GM23338 (cell line): ENCODE data around the gene SERPINB12. TPM values are rescaled to one million over a fixed set of nuclear protein-coding genes. Genes with fewer than 3 reads are reported as not detected.

ENCODE experiments used
- ATAC-seq: fragments of 200-7000 bp; cut with Tn5 transposase; 3 replicates; pipeline ENCODE4 v1.9.1; 2020
- DNase-seq: peaks from one replicate; pipeline ENCODE4 v3.0.0-alpha.2; 2015; ENCODE audit warnings: low spot score
- H2AFZ ChIP-seq: fragments of 200-600 bp; sonication (generic); 2 replicates; pipeline ENCODE4 v1.8.0; 2016; ENCODE audit warnings: antibody characterized with exemption, mild to moderate bottlenecking, moderate library complexity
- H3F3A ChIP-seq: fragments of 200-600 bp; sonication (generic); replicated peaks from 2 replicates; pipeline ENCODE4 v1.8.0; 2017; ENCODE audit warnings: antibody characterized with exemption, mixed run types, low read depth
- H3K27ac ChIP-seq: fragments of 200-600 bp; sonication (generic); 2 replicates; pipeline ENCODE4 v1.6.1; 2016; ENCODE audit warnings: low read depth
- H3K27me3 ChIP-seq: fragments of 200-600 bp; sonication (generic); 2 replicates; pipeline ENCODE4 v1.8.0; 2016; ENCODE audit warnings: mild to moderate bottlenecking, mixed run types, moderate library complexity; ENCODE audit not compliant: insufficient read depth
- H3K36me3 ChIP-seq: fragments of 200-600 bp; sonication (generic); 2 replicates; pipeline ENCODE4 v1.8.0; 2016; ENCODE audit warnings: mild to moderate bottlenecking; ENCODE audit not compliant: insufficient read depth
- H3K4me1 ChIP-seq: fragments of 200-600 bp; sonication (generic); 2 replicates; pipeline ENCODE4 v1.8.0; 2016; ENCODE audit warnings: mild to moderate bottlenecking, moderate library complexity; ENCODE audit not compliant: insufficient read depth
- H3K4me2 ChIP-seq: fragments of 200-600 bp; sonication (generic); 2 replicates; pipeline ENCODE4 v1.7.1; 2017; ENCODE audit warnings: mixed run types
- H3K4me3 ChIP-seq: fragments of 200-600 bp; sonication (generic); 2 replicates; pipeline ENCODE4 v1.6.1; 2016; ENCODE audit warnings: mixed run types
- H3K79me2 ChIP-seq: fragments of 200-600 bp; sonication (generic); replicated peaks from 2 replicates; pipeline ENCODE4 v1.8.0; 2017; ENCODE audit warnings: mild to moderate bottlenecking; ENCODE audit not compliant: insufficient read depth
- H3K9me2 ChIP-seq: fragments of 200-600 bp; sonication (generic); 2 replicates; pipeline ENCODE4 v1.8.0; 2017; ENCODE audit not compliant: insufficient read depth
- H4K20me1 ChIP-seq: fragments of 200-600 bp; sonication (generic); replicated peaks from 2 replicates; pipeline ENCODE4 v1.8.0; 2017; ENCODE audit warnings: mild to moderate bottlenecking; ENCODE audit not compliant: insufficient read depth
- H3K27ac Mint-ChIP-seq: 2 replicates; pipeline ENCODE4 v1.8.0; 2020; ENCODE audit warnings: inconsistent platforms, mild to moderate bottlenecking, moderate library complexity, mixed read lengths
- H3K27me3 Mint-ChIP-seq: 3 replicates; pipeline ENCODE4 v1.8.0; 2022; ENCODE audit warnings: low read depth, mild to moderate bottlenecking, moderate library complexity, mixed read lengths, inconsistent platforms; ENCODE audit not compliant: insufficient read depth, poor library complexity
- H3K36me3 Mint-ChIP-seq: 3 replicates; pipeline ENCODE4 v1.8.0; 2021; ENCODE audit warnings: low read depth, mild to moderate bottlenecking, inconsistent platforms, moderate library complexity, mixed read lengths
- H3K4me1 Mint-ChIP-seq: 3 replicates; pipeline ENCODE4 v1.8.0; 2020; ENCODE audit warnings: mild to moderate bottlenecking, inconsistent platforms, mixed read lengths
- H3K4me3 Mint-ChIP-seq: 3 replicates; pipeline ENCODE4 v1.8.0; 2021; ENCODE audit warnings: moderate library complexity, mild to moderate bottlenecking, inconsistent platforms, mixed read lengths
- H3K9me3 Mint-ChIP-seq: 3 replicates; pipeline ENCODE4 v1.8.0; 2020; ENCODE audit warnings: moderate library complexity, mild to moderate bottlenecking, inconsistent platforms, mixed read lengths
- EZH2 ChIP-seq: fragments of 200-600 bp; sonication (generic); IDR thresholded peaks from one replicate; pipeline ENCODE4 v1.8.0; 2017; ENCODE audit warnings: antibody characterized with exemption, mild to moderate bottlenecking, low read depth; ENCODE audit not compliant: unreplicated experiment
- EZH2phosphoT487 ChIP-seq: fragments of 200-600 bp; sonication (generic); IDR thresholded peaks from one replicate; pipeline ENCODE4 v1.8.1; 2018; ENCODE audit warnings: antibody characterized with exemption; ENCODE audit not compliant: unreplicated experiment
- JUNB ChIP-seq: IDR thresholded peaks from one replicate; pipeline ENCODE4 v1.6.1; 2016; ENCODE audit warnings: antibody characterized with exemption; ENCODE audit not compliant: unreplicated experiment
- NANOG ChIP-seq: IDR thresholded peaks from 2 replicates; pipeline ENCODE4 v1.6.1; 2016; ENCODE audit warnings: antibody characterized with exemption, borderline replicate concordance
- POLR2AphosphoS5 ChIP-seq: IDR thresholded peaks from 2 replicates; pipeline ENCODE4 v1.6.1; 2016; ENCODE audit warnings: antibody characterized with exemption, low read depth
- STAT1 ChIP-seq: IDR thresholded peaks from one replicate; pipeline ENCODE4 v1.6.1; 2016; ENCODE audit warnings: antibody characterized with exemption; ENCODE audit not compliant: unreplicated experiment
- ZNF114 ChIP-seq: fragments of 250-450 bp; sonication (Bioruptor Pico); IDR thresholded peaks from 2 replicates; pipeline ENCODE4 v1.5.0; 2020; ENCODE audit warnings: mild to moderate bottlenecking, moderate library complexity
- ZNF331 ChIP-seq: fragments of 250-450 bp; sonication (Bioruptor Pico); IDR thresholded peaks from 2 replicates; pipeline ENCODE4 v1.5.0; 2020; ENCODE audit warnings: low read depth, mild to moderate bottlenecking, moderate library complexity
- polyA plus RNA-seq: library from polyadenylated mRNA; unstranded; fragments of >200 nt; fragmentation: Nextera tagmentation; extraction: Ambion mirVana; gene quantifications from 2 replicates; pipeline ENCODE4 v1.2.1, GENCODE V29; 2016
- total RNA-seq: library from RNA; depleted of rRNA; stranded (reverse); fragments of >200 nt; shearing (Covaris generic); gene quantifications from 2 replicates; pipeline ENCODE4 v1.2.3, GENCODE V29; 2014
- TF ChIP-seq, protein P1 (sequence below): IDR thresholded peaks from one replicate; pipeline ENCODE4 v1.6.1; 2018; ENCODE audit warnings: antibody characterized with exemption; ENCODE audit not compliant: unreplicated experiment
- TF ChIP-seq, protein P2 (sequence below): fragments of 250-450 bp; sonication (Bioruptor Pico); IDR thresholded peaks from 2 replicates; pipeline ENCODE4 v1.5.0; 2020; ENCODE audit warnings: mild to moderate bottlenecking, moderate library complexity
- TF ChIP-seq, protein P3 (sequence below): IDR thresholded peaks from 2 replicates; pipeline ENCODE4 v1.6.1; 2016; ENCODE audit warnings: antibody characterized with exemption
- TF ChIP-seq, protein P4 (sequence below), 2 experiments: fragments of 200-600 bp in 1 of 2; sonication (generic) in 1 of 2; conservative IDR thresholded peaks; 2 replicates each; pipeline versions ENCODE4 v1.5.1 to v1.6.1; 2016 to 2017; ENCODE audit warnings: antibody characterized with exemption in 2 of 2, low read depth in 2 of 2, mild to moderate bottlenecking in 2 of 2, moderate library complexity in 1 of 2

Gene SERPINB12
- total and polyA plus RNA-seq, 2 experiments from 2014 or later = not detected

DNA sequence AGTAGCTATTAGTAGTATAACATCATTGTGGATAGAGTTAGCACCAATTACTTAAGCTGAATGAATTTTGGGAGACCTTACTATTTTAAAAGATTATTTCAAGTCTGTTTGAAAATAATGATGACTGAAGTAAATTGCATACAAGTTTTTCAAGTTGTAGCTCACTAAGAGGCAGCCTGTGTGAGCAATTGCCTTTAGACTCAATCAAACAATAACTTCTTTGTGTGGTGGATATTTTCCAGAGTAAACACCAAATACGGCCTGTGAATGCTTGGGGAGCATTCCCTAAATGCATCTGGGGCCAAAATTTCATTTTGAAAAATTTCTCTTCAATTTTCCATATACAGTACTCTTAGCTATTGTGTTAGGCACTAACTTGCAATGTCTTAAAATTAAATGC lies 7.9 kb downstream of the SERPINB12 start (continued):
- TF ChIP-seq, protein P1, sequence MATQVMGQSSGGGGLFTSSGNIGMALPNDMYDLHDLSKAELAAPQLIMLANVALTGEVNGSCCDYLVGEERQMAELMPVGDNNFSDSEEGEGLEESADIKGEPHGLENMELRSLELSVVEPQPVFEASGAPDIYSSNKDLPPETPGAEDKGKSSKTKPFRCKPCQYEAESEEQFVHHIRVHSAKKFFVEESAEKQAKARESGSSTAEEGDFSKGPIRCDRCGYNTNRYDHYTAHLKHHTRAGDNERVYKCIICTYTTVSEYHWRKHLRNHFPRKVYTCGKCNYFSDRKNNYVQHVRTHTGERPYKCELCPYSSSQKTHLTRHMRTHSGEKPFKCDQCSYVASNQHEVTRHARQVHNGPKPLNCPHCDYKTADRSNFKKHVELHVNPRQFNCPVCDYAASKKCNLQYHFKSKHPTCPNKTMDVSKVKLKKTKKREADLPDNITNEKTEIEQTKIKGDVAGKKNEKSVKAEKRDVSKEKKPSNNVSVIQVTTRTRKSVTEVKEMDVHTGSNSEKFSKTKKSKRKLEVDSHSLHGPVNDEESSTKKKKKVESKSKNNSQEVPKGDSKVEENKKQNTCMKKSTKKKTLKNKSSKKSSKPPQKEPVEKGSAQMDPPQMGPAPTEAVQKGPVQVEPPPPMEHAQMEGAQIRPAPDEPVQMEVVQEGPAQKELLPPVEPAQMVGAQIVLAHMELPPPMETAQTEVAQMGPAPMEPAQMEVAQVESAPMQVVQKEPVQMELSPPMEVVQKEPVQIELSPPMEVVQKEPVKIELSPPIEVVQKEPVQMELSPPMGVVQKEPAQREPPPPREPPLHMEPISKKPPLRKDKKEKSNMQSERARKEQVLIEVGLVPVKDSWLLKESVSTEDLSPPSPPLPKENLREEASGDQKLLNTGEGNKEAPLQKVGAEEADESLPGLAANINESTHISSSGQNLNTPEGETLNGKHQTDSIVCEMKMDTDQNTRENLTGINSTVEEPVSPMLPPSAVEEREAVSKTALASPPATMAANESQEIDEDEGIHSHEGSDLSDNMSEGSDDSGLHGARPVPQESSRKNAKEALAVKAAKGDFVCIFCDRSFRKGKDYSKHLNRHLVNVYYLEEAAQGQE = no peak
- TF ChIP-seq ZNF331 (CRISPR knock-in tag) = no peak
- no peak for TF ChIP-seq JUNB
- no peak for TF ChIP-seq NANOG
- no peak for TF ChIP-seq ZNF114
- no peak for TF ChIP-seq STAT1

DNA sequence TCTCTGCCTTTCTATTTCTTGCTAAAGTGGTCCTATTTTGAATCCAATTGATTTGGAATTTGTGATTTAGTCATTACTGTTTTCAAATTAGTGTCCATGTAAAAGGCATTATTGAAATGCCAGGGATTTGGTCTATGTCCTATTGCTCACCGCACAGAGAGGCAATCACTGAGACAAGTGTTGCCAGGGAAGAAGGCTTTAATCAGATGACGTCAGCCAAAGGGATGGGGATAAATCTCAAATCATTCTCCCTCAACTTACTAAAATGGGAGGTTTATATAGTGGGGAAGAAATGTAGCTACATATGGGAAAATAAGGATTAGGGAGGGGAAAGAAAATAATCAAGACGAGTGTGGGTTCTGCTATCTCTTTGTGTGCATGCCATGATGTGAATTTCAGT lies 9.6 kb downstream of the SERPINB12 start:
- Histone ChIP-seq H3K79me2 (no peaks in the 10 kb centered on the region), H3F3A (no peaks in the 10 kb centered on the region), H3K27ac (no peak overlapping the region), H2AFZ (no peak overlapping the region), H3K4me3 (no peak overlapping the region), H3K4me2 (no peak overlapping the region), H3K27me3 (no peaks in the 10 kb centered on the region), H3K4me1 (no peaks in the 10 kb centered on the region), H4K20me1 (no peaks in the 10 kb centered on the region), H3K9me2 (peaks cover 7% of the 10 kb centered on the region; the same call in 1 of the 2 replicates), H3K36me3 (no peaks in the 10 kb centered on the region)
- H3K27ac Mint-ChIP-seq = no peak overlapping the region
- no peaks in the 10 kb centered on the region for H3K27me3 Mint-ChIP-seq
- no peak overlapping the region for H3K4me3 Mint-ChIP-seq
- no peaks in the 10 kb centered on the region for H3K9me3 Mint-ChIP-seq
- no peaks in the 10 kb centered on the region for H3K4me1 Mint-ChIP-seq
- DNase-seq (no peak), ATAC-seq (no peak)
- no peaks in the 10 kb centered on the region for H3K36me3 Mint-ChIP-seq
- TF ChIP-seq POLR2AphosphoS5 (no peak), JUNB (no peak), NANOG (no peak), EZH2 (no peak), ZNF331 (CRISPR knock-in tag) (no peak), ZNF114 (no peak), EZH2phosphoT487 (no peak), STAT1 (no peak)
- TF ChIP-seq, protein P2, sequence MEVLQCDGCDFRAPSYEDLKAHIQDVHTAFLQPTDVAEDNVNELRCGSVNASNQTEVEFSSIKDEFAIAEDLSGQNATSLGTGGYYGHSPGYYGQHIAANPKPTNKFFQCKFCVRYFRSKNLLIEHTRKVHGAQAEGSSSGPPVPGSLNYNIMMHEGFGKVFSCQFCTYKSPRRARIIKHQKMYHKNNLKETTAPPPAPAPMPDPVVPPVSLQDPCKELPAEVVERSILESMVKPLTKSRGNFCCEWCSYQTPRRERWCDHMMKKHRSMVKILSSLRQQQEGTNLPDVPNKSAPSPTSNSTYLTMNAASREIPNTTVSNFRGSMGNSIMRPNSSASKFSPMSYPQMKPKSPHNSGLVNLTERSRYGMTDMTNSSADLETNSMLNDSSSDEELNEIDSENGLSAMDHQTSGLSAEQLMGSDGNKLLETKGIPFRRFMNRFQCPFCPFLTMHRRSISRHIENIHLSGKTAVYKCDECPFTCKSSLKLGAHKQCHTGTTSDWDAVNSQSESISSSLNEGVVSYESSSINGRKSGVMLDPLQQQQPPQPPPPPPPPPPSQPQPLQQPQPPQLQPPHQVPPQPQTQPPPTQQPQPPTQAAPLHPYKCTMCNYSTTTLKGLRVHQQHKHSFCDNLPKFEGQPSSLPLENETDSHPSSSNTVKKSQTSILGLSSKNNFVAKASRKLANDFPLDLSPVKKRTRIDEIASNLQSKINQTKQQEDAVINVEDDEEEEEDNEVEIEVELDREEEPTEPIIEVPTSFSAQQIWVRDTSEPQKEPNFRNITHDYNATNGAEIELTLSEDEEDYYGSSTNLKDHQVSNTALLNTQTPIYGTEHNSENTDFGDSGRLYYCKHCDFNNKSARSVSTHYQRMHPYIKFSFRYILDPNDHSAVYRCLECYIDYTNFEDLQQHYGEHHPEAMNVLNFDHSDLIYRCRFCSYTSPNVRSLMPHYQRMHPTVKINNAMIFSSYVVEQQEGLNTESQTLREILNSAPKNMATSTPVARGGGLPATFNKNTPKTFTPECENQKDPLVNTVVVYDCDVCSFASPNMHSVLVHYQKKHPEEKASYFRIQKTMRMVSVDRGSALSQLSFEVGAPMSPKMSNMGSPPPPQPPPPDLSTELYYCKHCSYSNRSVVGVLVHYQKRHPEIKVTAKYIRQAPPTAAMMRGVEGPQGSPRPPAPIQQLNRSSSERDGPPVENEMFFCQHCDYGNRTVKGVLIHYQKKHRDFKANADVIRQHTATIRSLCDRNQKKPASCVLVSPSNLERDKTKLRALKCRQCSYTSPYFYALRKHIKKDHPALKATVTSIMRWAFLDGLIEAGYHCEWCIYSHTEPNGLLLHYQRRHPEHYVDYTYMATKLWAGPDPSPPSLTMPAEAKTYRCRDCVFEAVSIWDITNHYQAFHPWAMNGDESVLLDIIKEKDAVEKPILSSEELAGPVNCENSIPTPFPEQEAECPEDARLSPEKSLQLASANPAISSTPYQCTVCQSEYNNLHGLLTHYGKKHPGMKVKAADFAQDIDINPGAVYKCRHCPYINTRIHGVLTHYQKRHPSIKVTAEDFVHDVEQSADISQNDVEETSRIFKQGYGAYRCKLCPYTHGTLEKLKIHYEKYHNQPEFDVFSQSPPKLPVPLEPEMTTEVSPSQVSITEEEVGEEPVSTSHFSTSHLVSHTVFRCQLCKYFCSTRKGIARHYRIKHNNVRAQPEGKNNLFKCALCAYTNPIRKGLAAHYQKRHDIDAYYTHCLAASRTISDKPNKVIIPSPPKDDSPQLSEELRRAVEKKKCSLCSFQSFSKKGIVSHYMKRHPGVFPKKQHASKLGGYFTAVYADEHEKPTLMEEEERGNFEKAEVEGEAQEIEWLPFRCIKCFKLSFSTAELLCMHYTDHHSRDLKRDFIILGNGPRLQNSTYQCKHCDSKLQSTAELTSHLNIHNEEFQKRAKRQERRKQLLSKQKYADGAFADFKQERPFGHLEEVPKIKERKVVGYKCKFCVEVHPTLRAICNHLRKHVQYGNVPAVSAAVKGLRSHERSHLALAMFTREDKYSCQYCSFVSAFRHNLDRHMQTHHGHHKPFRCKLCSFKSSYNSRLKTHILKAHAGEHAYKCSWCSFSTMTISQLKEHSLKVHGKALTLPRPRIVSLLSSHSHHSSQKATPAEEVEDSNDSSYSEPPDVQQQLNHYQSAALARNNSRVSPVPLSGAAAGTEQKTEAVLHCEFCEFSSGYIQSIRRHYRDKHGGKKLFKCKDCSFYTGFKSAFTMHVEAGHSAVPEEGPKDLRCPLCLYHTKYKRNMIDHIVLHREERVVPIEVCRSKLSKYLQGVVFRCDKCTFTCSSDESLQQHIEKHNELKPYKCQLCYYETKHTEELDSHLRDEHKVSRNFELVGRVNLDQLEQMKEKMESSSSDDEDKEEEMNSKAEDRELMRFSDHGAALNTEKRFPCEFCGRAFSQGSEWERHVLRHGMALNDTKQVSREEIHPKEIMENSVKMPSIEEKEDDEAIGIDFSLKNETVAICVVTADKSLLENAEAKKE = no peak
- TF ChIP-seq, protein P3, sequence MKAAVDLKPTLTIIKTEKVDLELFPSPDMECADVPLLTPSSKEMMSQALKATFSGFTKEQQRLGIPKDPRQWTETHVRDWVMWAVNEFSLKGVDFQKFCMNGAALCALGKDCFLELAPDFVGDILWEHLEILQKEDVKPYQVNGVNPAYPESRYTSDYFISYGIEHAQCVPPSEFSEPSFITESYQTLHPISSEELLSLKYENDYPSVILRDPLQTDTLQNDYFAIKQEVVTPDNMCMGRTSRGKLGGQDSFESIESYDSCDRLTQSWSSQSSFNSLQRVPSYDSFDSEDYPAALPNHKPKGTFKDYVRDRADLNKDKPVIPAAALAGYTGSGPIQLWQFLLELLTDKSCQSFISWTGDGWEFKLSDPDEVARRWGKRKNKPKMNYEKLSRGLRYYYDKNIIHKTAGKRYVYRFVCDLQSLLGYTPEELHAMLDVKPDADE = no peak
- TF ChIP-seq, protein P4, sequence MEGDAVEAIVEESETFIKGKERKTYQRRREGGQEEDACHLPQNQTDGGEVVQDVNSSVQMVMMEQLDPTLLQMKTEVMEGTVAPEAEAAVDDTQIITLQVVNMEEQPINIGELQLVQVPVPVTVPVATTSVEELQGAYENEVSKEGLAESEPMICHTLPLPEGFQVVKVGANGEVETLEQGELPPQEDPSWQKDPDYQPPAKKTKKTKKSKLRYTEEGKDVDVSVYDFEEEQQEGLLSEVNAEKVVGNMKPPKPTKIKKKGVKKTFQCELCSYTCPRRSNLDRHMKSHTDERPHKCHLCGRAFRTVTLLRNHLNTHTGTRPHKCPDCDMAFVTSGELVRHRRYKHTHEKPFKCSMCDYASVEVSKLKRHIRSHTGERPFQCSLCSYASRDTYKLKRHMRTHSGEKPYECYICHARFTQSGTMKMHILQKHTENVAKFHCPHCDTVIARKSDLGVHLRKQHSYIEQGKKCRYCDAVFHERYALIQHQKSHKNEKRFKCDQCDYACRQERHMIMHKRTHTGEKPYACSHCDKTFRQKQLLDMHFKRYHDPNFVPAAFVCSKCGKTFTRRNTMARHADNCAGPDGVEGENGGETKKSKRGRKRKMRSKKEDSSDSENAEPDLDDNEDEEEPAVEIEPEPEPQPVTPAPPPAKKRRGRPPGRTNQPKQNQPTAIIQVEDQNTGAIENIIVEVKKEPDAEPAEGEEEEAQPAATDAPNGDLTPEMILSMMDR (conservative IDR thresholded peaks at IDR 0.05; ENCODE audit: low read depth in 2 of 2) = no peak
